Measurements from ENCODE around the gene CAMTA1. TPM values are rescaled to one million over a fixed set of nuclear protein-coding genes. Genes with fewer than 3 reads are reported as not detected.
A peak's percentile ranks its signal among the peaks of the same experiment; 100 is the strongest.
"Not testable (repeated sequence)": the region's sequence is repeated elsewhere in the genome, so short reads cannot be mapped to it uniquely, and the experiment has no call there.

Gene CAMTA1
- polyA plus RNA-seq, 3 donors = 82.3 to 84.7 (median 83.6) TPM

GRCh38 chr1:7781923-7782495, 996.8 kb downstream of the CAMTA1 start:
- DNase-seq (ENCODE audit: low read depth in 3 of 3, low spot score in 2 of 3) = no peak

DNA sequence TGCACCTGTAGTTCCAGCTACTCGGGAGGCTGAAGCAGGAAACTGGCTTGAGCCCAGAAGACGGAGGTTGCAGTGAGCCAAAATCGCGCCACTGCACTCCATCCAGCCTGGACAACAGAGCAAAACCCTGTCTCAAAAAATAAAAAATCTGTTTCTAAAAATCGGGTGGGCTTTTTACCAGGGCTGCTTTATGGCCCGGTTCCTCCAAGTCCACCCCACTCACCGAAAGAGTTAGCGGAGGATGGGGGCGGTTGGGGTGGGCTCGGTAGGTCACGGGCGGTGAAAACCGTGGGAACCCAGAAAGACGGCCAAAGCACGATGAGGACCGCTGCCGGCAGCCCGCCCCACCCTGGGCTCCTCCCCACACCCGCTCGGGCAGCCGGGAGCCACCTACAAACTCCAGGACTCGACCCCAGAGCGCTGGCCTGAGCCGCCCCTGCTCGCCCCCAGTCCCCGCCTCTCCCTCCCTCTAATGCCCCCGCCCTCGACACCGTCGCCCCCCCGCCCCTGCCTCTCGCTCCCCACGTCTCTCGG, 998.0 kb downstream of the CAMTA1 start:
- no peak for DNase-seq (ENCODE audit: low read depth in 3 of 3, low spot score in 2 of 3)

- peak; percentile 88 to 93 (median 91) for DNase-seq (ENCODE audit: low read depth in 3 of 3, low spot score in 2 of 3)
Observed at GRCh38 chr1:7783826-7784491, 998.7 kb downstream of the CAMTA1 start, which contains the start of gene PER3. Gene PER3, plus strand, starts transcription at chr1:7784291. Its CDS starts 587 bp downstream, at chr1:7784878.

DNA sequence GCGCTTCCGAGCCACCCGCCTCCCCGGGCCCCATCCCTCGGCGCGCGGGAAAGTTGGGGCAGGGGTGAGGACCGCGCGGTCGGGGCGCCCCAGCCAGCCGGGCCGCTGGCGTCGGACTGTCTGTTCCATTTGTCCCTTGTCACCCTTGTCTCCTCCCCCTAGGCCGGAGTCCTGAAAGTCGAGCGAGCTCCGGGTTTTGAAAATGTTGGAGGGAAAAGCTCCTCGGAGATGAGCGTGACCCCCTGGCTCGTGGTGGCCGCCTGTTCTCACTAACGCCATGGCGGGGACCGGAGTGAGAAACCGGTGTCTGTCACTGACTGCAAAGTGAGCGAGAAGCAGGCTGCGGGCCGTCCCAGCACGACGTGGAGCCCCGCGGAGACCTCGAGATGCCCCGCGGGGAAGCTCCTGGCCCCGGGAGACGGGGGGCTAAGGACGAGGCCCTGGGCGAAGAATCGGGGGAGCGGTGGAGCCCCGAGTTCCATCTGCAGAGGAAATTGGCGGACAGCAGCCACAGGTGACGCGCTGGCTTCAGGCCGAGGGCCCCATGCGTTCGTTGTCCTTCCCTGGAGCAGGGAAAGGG, 999.3 kb downstream of the CAMTA1 start:
- no peak for DNase-seq (ENCODE audit: low read depth in 3 of 3, low spot score in 2 of 3)

DNA sequence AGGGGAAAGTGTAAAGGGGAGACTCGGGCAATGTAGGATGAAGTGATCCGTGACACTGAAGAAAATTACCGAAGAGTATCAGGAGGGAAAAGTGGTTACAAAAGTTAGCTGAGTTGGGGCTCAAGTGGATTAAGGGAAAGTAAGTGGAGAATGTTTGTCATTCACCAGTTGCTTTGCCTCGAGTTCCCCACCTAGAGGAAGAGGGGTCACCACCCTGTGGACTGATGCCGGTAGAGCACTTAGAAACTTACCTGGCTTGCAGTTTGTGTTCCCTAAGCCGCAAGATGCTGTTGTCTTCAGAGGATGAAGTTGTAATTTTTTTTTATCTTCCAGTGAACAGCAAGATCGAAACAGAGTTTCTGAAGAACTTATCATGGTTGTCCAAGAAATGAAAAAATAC, 999.9 kb downstream of the CAMTA1 start:
- DNase-seq (ENCODE audit: low read depth in 3 of 3, low spot score in 2 of 3) = no peak

- no peak for DNase-seq (ENCODE audit: low read depth in 3 of 3, low spot score in 2 of 3)
Observed at GRCh38 chr1:7786795-7787194, 1001.5 kb downstream of the CAMTA1 start.

DNA sequence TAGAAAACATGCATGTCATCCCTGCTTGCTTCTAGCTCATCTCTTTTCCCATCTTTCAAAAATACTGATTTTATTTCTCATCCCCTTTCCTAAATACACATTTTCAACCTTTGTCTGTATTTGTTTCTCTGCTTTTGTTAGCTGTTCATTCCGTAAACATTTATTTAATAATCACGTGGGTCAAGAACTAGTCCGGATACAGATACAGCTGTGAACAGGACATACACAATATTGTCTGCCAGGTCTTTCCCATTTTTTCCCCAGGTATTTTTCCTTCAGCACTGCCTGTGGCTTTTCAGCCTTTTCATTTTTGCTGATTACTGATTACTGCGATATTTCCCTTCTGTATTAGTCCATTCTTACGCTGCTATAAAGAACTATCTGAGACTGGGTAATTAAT, 1004.6 kb downstream of the CAMTA1 start:
- DNase-seq (ENCODE audit: low read depth in 3 of 3, low spot score in 2 of 3) = no peak

DNA sequence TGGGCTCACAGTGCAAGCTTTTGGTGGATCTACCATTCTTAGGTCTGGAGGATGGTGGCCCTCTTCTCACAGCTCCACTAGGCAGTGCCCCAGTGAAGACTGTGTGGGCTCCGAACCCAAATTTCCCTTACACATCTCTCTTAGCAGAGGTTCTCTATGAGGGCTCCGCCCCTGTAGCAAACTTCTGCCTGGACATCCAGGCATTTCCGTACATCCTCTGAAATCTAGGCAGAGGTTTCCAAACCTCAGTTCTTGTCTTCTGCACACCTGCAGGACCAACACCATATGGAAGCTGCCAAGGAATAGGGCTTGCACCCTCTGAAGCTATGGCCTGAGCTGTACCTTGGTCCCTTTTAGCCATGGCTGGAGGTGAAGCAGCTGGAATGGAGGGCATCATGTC, 1005.8 kb downstream of the CAMTA1 start:
- DNase-seq (ENCODE audit: low read depth in 3 of 3, low spot score in 2 of 3) = not testable (repeated sequence)

- no peak for DNase-seq (ENCODE audit: low read depth in 3 of 3, low spot score in 2 of 3)
Observed at GRCh38 chr1:7795406-7795805, 1010.2 kb downstream of the CAMTA1 start.

GRCh38 chr1:7805460-7805859, 1020.2 kb downstream of the CAMTA1 start:
- DNase-seq (ENCODE audit: low read depth in 3 of 3, low spot score in 2 of 3) = no peak

DNA sequence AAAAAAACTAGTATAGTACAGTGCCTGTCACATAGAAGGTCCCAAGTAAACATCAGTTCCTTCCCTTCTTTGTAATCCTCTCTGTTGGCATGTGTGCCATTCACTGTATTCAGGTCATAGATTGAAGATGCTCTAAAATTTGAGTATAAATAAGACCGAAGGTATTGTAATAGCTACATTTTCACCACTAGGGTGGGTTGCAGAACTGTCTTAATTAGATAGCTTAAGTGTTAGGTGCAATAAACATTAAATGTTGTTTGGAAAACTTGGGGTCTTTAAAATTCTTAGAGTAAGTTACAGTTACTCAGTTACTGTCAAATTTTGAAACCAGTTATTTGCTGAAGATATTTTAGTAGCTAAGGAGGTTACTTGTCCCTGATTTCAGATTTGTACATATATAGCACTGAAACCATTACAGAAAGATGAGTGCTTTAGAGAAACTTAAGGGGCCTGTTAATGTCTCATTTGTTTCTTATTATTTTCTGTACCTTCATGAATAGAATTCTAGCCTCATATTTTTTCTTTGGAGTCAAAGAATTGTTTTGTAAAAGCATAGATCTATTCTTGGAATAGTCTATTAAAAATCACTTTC, 1023.1 kb downstream of the CAMTA1 start:
- DNase-seq (ENCODE audit: low read depth in 3 of 3, low spot score in 2 of 3) = no peak

- no peak for DNase-seq (ENCODE audit: low read depth in 3 of 3, low spot score in 2 of 3)
Observed at GRCh38 chr1:7809742-7810141, 1024.5 kb downstream of the CAMTA1 start.

DNA sequence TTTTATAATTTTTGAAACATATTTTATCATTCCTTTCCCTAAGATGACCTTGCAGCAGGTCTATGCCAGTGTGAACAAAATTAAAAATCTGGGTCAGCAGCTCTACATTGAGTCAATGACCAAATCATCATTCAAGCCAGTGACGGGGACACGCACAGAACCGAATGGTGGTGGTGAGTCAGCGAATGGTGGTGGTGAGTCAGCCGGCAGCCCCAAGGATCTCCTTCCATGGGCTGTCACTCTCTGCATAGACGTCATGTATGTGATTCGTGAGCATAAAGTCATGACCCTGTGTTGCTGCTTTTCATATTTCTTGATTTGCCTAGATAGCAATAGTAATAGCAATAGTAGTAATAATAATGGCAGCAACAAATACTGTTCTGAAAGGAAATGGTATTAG, 1025.1 kb downstream of the CAMTA1 start:
- DNase-seq (ENCODE audit: low read depth in 3 of 3, low spot score in 2 of 3) = no peak

- no peak for DNase-seq (ENCODE audit: low read depth in 3 of 3, low spot score in 2 of 3)
Observed at GRCh38 chr1:7811476-7811875, 1026.2 kb downstream of the CAMTA1 start.

DNA sequence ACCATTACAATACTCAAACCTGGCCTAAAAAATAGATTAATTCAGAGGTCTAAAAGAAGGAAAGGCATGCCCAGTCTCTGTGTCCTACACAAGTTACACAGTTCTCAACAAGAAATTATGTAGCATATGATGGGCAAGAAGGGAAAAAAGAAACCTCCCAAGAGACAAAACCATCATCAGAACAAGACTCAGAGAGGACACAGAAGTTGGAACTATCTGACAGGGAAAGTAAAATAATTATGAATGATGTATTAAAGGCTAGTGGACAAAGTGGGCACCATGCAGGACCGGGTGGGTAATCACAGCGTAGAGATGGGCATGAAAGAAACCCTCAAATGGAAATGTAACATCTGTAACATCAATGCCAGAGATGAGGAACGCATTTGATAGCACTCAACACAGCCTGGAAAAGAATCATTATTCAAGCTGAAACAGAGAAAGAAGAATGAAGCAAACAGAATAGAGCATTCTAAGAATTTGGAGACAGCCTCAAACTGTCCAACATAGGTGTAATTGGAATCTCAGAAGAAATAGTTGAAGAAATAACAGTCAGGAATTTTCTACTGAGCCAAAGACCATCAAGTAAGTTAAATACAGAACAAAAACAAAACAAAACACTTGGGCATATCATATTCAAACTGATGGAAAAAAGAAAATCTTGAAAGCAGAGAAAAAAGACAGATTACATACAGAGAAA, 1028.6 kb downstream of the CAMTA1 start:
- DNase-seq (ENCODE audit: low read depth in 3 of 3, low spot score in 2 of 3) = no peak

Other genes with a start within 250 kb of the CAMTA1 start
- gene NOL9, start 230.9 kb upstream of the CAMTA1 start, polyA plus RNA-seq (ENCODE audit: insufficient read length in 3 of 3) = 10 to 100 TPM; 14.8 to 15.9 (median 15.1) TPM
- under 1 TPM in 2 of 3 donors, not detected in 1; 0.08 to 0.17 TPM for gene TAS1R1, start 230.1 kb upstream of the CAMTA1 start, polyA plus RNA-seq (ENCODE audit: insufficient read length in 3 of 3)
- 10 to 100 TPM; 24.0 to 28.5 (median 26.6) TPM for gene ZBTB48, start 205.5 kb upstream of the CAMTA1 start, polyA plus RNA-seq (ENCODE audit: insufficient read length in 3 of 3)
- gene KLHL21, start 182.6 kb upstream of the CAMTA1 start, polyA plus RNA-seq (ENCODE audit: insufficient read length in 3 of 3) = 10 to 100 TPM; 12.3 to 14.5 (median 13.2) TPM
- 10 to 100 TPM; 23.5 to 25.0 (median 23.6) TPM for gene PHF13, start 171.7 kb upstream of the CAMTA1 start, polyA plus RNA-seq (ENCODE audit: insufficient read length in 3 of 3)
- 10 to 100 TPM; 16.7 to 18.4 (median 16.8) TPM for gene THAP3, start 160.6 kb upstream of the CAMTA1 start, polyA plus RNA-seq (ENCODE audit: insufficient read length in 3 of 3)
- gene DNAJC11, start 83.6 kb upstream of the CAMTA1 start, polyA plus RNA-seq (ENCODE audit: insufficient read length in 3 of 3) = 10 to 100 TPM; 59.9 to 68.9 (median 61.2) TPM